H9 (cell line): Measurements from ENCODE around the gene TMPRSS9. TPM values are rescaled to one million over a fixed set of nuclear protein-coding genes. Genes with fewer than 3 reads are reported as not detected.
A peak's percentile ranks its signal among the peaks of the same experiment; 100 is the strongest.

Experiments used
- DNase-seq: peaks from one replicate; pipeline ENCODE4 v3.0.0-alpha.2; 2017
- H2AFZ ChIP-seq: one replicate; pipeline ENCODE4 v1.6.1; 2013; ENCODE audit warnings: mild to moderate bottlenecking, low read length, control low read depth, moderate library complexity
- H2AK5ac ChIP-seq: 2 replicates; pipeline ENCODE4 v1.6.1; 2013; ENCODE audit warnings: low read length, control low read depth, mixed read lengths; ENCODE audit not compliant: insufficient read length
- H2BK120ac ChIP-seq: one replicate; pipeline ENCODE4 v1.6.1; 2013; ENCODE audit warnings: low read depth, mild to moderate bottlenecking, low read length, control low read depth, inconsistent platforms; ENCODE audit not compliant: poor library complexity, severe bottlenecking
- H2BK12ac ChIP-seq: 2 replicates; pipeline ENCODE4 v1.6.1; 2013; ENCODE audit warnings: low read length, control low read depth, mixed read lengths, low read depth; ENCODE audit not compliant: insufficient read length
- H2BK15ac ChIP-seq: 2 replicates; pipeline ENCODE4 v1.6.1; 2013; ENCODE audit warnings: low read depth, low read length, control low read depth
- H2BK20ac ChIP-seq: one replicate; pipeline ENCODE4 v1.6.1; 2013; ENCODE audit warnings: low read depth, mild to moderate bottlenecking, low read length, control low read depth, inconsistent platforms; ENCODE audit not compliant: poor library complexity, severe bottlenecking
- H2BK5ac ChIP-seq: 2 replicates; pipeline ENCODE4 v1.6.1; 2013; ENCODE audit warnings: low read length, control low read depth, mixed read lengths; ENCODE audit not compliant: insufficient read length
- H3K14ac ChIP-seq: 2 replicates; pipeline ENCODE4 v1.6.1; 2013; ENCODE audit warnings: low read length, control low read depth; ENCODE audit not compliant: insufficient read depth
- H3K18ac ChIP-seq: 2 replicates; pipeline ENCODE4 v1.6.1; 2013; ENCODE audit warnings: low read depth, mild to moderate bottlenecking, mixed read lengths, low read length, control low read depth; ENCODE audit not compliant: insufficient read length
- H3K23ac ChIP-seq: 2 replicates; pipeline ENCODE4 v1.6.1; 2013; ENCODE audit warnings: low read length, control low read depth, mixed read lengths, low read depth; ENCODE audit not compliant: insufficient read length
- H3K23me2 ChIP-seq: 2 replicates; pipeline ENCODE4 v1.6.1; 2013; ENCODE audit warnings: low read depth, mild to moderate bottlenecking, mixed read lengths, low read length, control low read depth; ENCODE audit not compliant: insufficient read length, poor library complexity, severe bottlenecking
- H3K27ac ChIP-seq: 2 replicates; pipeline ENCODE4 v1.5.1; 2013; ENCODE audit warnings: low read length, control low read depth, mixed read lengths, low read depth; ENCODE audit not compliant: insufficient read length
- H3K27me3 ChIP-seq: 2 replicates; pipeline ENCODE4 v1.6.1; 2013; ENCODE audit warnings: low read length, control low read depth, inconsistent platforms; ENCODE audit not compliant: insufficient read depth
- H3K4ac ChIP-seq: 2 replicates; pipeline ENCODE4 v1.6.1; 2013; ENCODE audit warnings: low read depth, mild to moderate bottlenecking, control low read depth, inconsistent platforms, low read length, moderate library complexity
- H3K4me1 ChIP-seq: 2 replicates; pipeline ENCODE4 v1.6.1; 2013; ENCODE audit warnings: low read length, control low read depth, inconsistent platforms; ENCODE audit not compliant: insufficient read depth
- H3K4me2 ChIP-seq: 2 replicates; pipeline ENCODE4 v1.6.1; 2013; ENCODE audit warnings: low read length, control low read depth, mixed read lengths; ENCODE audit not compliant: insufficient read length, insufficient read depth
- H3K56ac ChIP-seq: 2 replicates; pipeline ENCODE4 v1.6.1; 2013; ENCODE audit warnings: low read depth, mild to moderate bottlenecking, mixed read lengths, low read length, control low read depth; ENCODE audit not compliant: insufficient read length
- H3K79me1 ChIP-seq: 2 replicates; pipeline ENCODE4 v1.6.1; 2013; ENCODE audit warnings: low read depth, mild to moderate bottlenecking, moderate library complexity, low read length, control low read depth, inconsistent platforms; ENCODE audit not compliant: insufficient read depth, poor library complexity, severe bottlenecking
- H3K79me2 ChIP-seq: 2 replicates; pipeline ENCODE4 v1.6.1; 2013; ENCODE audit warnings: low read length, control low read depth, inconsistent platforms; ENCODE audit not compliant: insufficient read depth
- H3K9ac ChIP-seq: 2 replicates; pipeline ENCODE4 v1.6.1; 2013; ENCODE audit warnings: low read length, control low read depth, mixed read lengths; ENCODE audit not compliant: insufficient read length; ENCODE audit errors: extremely low read depth
- H3K9me3 ChIP-seq: one replicate; pipeline ENCODE4 v1.6.1; 2013; ENCODE audit warnings: low read depth, low read length, inconsistent platforms; ENCODE audit not compliant: control insufficient read depth
- H3T11ph ChIP-seq: one replicate; pipeline ENCODE4 v1.6.1; 2013; ENCODE audit warnings: mild to moderate bottlenecking, low read length, control low read depth, inconsistent platforms
- H4K20me1 ChIP-seq: one replicate; pipeline ENCODE4 v1.6.1; 2013; ENCODE audit not compliant: control insufficient read depth, insufficient read length, insufficient read depth
- H4K5ac ChIP-seq: 2 replicates; pipeline ENCODE4 v1.6.1; 2013; ENCODE audit warnings: low read depth, mild to moderate bottlenecking, mixed read lengths, low read length, control low read depth; ENCODE audit not compliant: insufficient read length
- H4K8ac ChIP-seq: replicated peaks from 2 replicates; pipeline ENCODE4 v1.6.1; 2013; ENCODE audit warnings: low read length, control low read depth, mixed read lengths, low read depth; ENCODE audit not compliant: insufficient read length
- H4K91ac ChIP-seq: 2 replicates; pipeline ENCODE4 v1.6.1; 2013; ENCODE audit warnings: low read depth, mild to moderate bottlenecking, moderate library complexity, mixed read lengths, low read length, control low read depth; ENCODE audit not compliant: insufficient read length
- H3K27ac Mint-ChIP-seq, 3 experiments: 2 replicates in 2 of 3; 3 replicates in 1 of 3; pipeline ENCODE4 v1.8.0; 2020 to 2021; ENCODE audit warnings: mixed read lengths in 3 of 3, mild to moderate bottlenecking in 1 of 3, moderate library complexity in 1 of 3
- H3K27me3 Mint-ChIP-seq: 2 replicates; pipeline ENCODE4 v1.8.0; 2021; ENCODE audit warnings: low read depth, mild to moderate bottlenecking, moderate library complexity, mixed read lengths
- H3K36me3 Mint-ChIP-seq, 3 experiments: 2 replicates in 2 of 3; 3 replicates in 1 of 3; pipeline ENCODE4 v1.8.0; 2020 to 2021; ENCODE audit warnings: low read depth in 3 of 3, mixed read lengths in 3 of 3; ENCODE audit not compliant: insufficient read depth in 1 of 3
- H3K4me1 Mint-ChIP-seq, 2 experiments: 2 replicates each; pipeline ENCODE4 v1.8.0; 2020; ENCODE audit warnings: mixed read lengths in 2 of 2
- H3K4me3 Mint-ChIP-seq, 2 experiments: 2 replicates in 1 of 2; 3 replicates in 1 of 2; pipeline ENCODE4 v1.8.0; 2020 to 2021; ENCODE audit warnings: mild to moderate bottlenecking in 2 of 2, mixed read lengths in 2 of 2, moderate library complexity in 1 of 2
- H3K9me3 Mint-ChIP-seq, 2 experiments: 2 replicates in 1 of 2; 3 replicates in 1 of 2; pipeline ENCODE4 v1.8.0; 2020; ENCODE audit warnings: mild to moderate bottlenecking in 2 of 2, mixed read lengths in 2 of 2, moderate library complexity in 1 of 2
- CTCF ChIP-seq: fragments of 200-600 bp; sonication (generic); conservative IDR thresholded peaks from 3 replicates; pipeline ENCODE4 v1.8.0; 2021; ENCODE audit warnings: antibody characterized with exemption, mild to moderate bottlenecking
- WGBS: extraction: QIAGEN DNeasy Blood & Tissue Kit; methylation state at CpG from one replicate; pipeline ENCODE4 v1.1.7; 2013; ENCODE audit warnings: missing lambda C conversion rate, low lambda C conversion rate, mixed read lengths; ENCODE audit not compliant: insufficient read length; ENCODE audit errors: extremely low coverage; 5-methylcytosine and 5-hydroxymethylcytosine counted together
- total RNA-seq: library from RNA; stranded (reverse); gene quantifications from 2 replicates; pipeline ENCODE4 v1.2.1, GENCODE V29; 2021

Gene TMPRSS9
- total RNA-seq, 1 experiment from 2014 or later, result 0.24 TPM

GRCh38 chr19:2444251-2445002 lies 84.4 kb downstream of the TMPRSS9 start:
- H4K20me1 ChIP-seq, result no peaks in the 10 kb centered on the region
- H3K36me3 Mint-ChIP-seq, result peaks cover 13 to 34% (median 31%) of the 10 kb centered on the region in 3 experiments; a peak in 6 of 7 replicates
- no peak for DNase-seq

More at GRCh38 chr19:2444251-2445002, 84.4 kb downstream of the TMPRSS9 start:
- Histone ChIP-seq H3K27ac (no peak overlapping the region), H3K4me2 (no peak overlapping the region), H3K23me2 (no peaks in the 10 kb centered on the region), H3K14ac (no peak overlapping the region), H3T11ph (no peak overlapping the region), H4K91ac (no peak overlapping the region), H2BK12ac (no peak overlapping the region), H2BK20ac (no peak overlapping the region), H3K56ac (no peak overlapping the region), H2AFZ (no peak overlapping the region), H2AK5ac (no peak overlapping the region), H3K79me1 (peaks cover 5% of the 10 kb centered on the region), H3K9ac (no peak overlapping the region), H3K18ac (no peak overlapping the region), H2BK5ac (no peak overlapping the region), H4K5ac (no peak overlapping the region), H3K27me3 (no peaks in the 10 kb centered on the region), H2BK120ac (no peak overlapping the region), H3K4ac (no peak overlapping the region), H3K79me2 (peaks cover 15% of the 10 kb centered on the region; the same call in 1 of the 2 replicates), H3K23ac (no peak overlapping the region), H3K4me1 (no peaks in the 10 kb centered on the region), H3K9me3 (no peaks in the 10 kb centered on the region), H4K8ac (no peak overlapping the region), H2BK15ac (no peak overlapping the region)
- Mint-ChIP-seq H3K4me3 (no peak overlapping the region), H3K27ac (peak overlapping the region in 1 of 3 experiments; percentile 23; a peak in 1 of 7 replicates), H3K27me3 (no peaks in the 10 kb centered on the region; the same call in 1 of the 2 replicates), H3K4me1 (peaks cover 10% of the 10 kb centered on the region in 2 experiments; a peak in 3 of 4 replicates), H3K9me3 (no peaks in the 10 kb centered on the region; a peak in 1 of 5 replicates)
- no peak for TF ChIP-seq CTCF
- WGBS, result no CpG with 5 or more reads among the region's 34 CpGs
